DOHH2 (cell line): ENCODE measurements around the gene UBASH3B.

ENCODE experiments used
- H3F3A ChIP-seq: fragments of 200-600 bp; sonication (generic), shearing (Covaris generic); 2 replicates; pipeline ENCODE4 v1.6.0; 2016; ENCODE audit warnings: antibody characterized with exemption, mild to moderate bottlenecking; ENCODE audit not compliant: control insufficient read depth, insufficient read depth
- H3K27ac ChIP-seq: fragments of 200-600 bp; sonication (generic); 2 replicates; pipeline ENCODE4 v1.5.1; 2014; ENCODE audit warnings: low read depth, mild to moderate bottlenecking, low read length, moderate library complexity
- H3K27me3 ChIP-seq: fragments of 200-600 bp; sonication (generic); 2 replicates; pipeline ENCODE4 v1.6.1; 2014; ENCODE audit warnings: mild to moderate bottlenecking, low read length, mixed read lengths; ENCODE audit not compliant: control insufficient read depth
- H3K36me3 ChIP-seq: fragments of 200-600 bp; sonication (generic); 2 replicates; pipeline ENCODE4 v1.6.1; 2014; ENCODE audit warnings: mild to moderate bottlenecking, low read length, moderate library complexity, mixed read lengths; ENCODE audit not compliant: control insufficient read depth
- H3K4me1 ChIP-seq: fragments of 200-600 bp; sonication (generic); 2 replicates; pipeline ENCODE4 v1.6.1; 2014; ENCODE audit warnings: mild to moderate bottlenecking, low read length, mixed read lengths; ENCODE audit not compliant: control insufficient read depth
- H3K4me2 ChIP-seq: fragments of 200-600 bp; sonication (generic); 2 replicates; pipeline ENCODE4 v1.6.0; 2014; ENCODE audit warnings: mild to moderate bottlenecking, low read length, moderate library complexity
- H3K4me3 ChIP-seq: fragments of 200-600 bp; sonication (generic); 2 replicates; pipeline ENCODE4 v1.5.1; 2014; ENCODE audit warnings: mild to moderate bottlenecking, low read length, mixed read lengths
- H3K79me2 ChIP-seq: fragments of 200-600 bp; sonication (generic); 2 replicates; pipeline ENCODE4 v1.6.1; 2014; ENCODE audit warnings: mild to moderate bottlenecking, low read length, mixed read lengths; ENCODE audit not compliant: control insufficient read depth
- H3K9me2 ChIP-seq: fragments of 200-600 bp; sonication (generic); replicated peaks from 2 replicates; pipeline ENCODE4 v1.6.1; 2014; ENCODE audit warnings: mild to moderate bottlenecking, low read length, mixed read lengths; ENCODE audit not compliant: control insufficient read depth
- H3K9me3 ChIP-seq: fragments of 200-600 bp; sonication (generic); 2 replicates; pipeline ENCODE4 v1.6.1; 2014; ENCODE audit warnings: antibody characterized with exemption, low read length, mixed read lengths; ENCODE audit not compliant: control insufficient read depth, insufficient read depth
- H4K20me1 ChIP-seq: fragments of 200-600 bp; sonication (generic); 2 replicates; pipeline ENCODE4 v1.6.0; 2014; ENCODE audit warnings: low read depth, mild to moderate bottlenecking, antibody characterized with exemption, low read length, moderate library complexity; ENCODE audit not compliant: control insufficient read depth, insufficient read depth
- CTCF ChIP-seq: fragments of 200-600 bp; sonication (generic); IDR thresholded peaks from one replicate; pipeline ENCODE4 v1.5.1; 2014; ENCODE audit warnings: antibody characterized with exemption, mild to moderate bottlenecking, low read depth, low read length; ENCODE audit not compliant: poor library complexity, severe bottlenecking
- EZH2phosphoT487 ChIP-seq: fragments of 200-600 bp; sonication (generic); IDR thresholded peaks from 2 replicates; pipeline ENCODE4 v1.6.1; 2017; ENCODE audit warnings: borderline replicate concordance, mild to moderate bottlenecking, antibody characterized with exemption, low read length, moderate library complexity, mixed read lengths

UBASH3B gene

GRCh38 chr11:122750049-122750448 is 94.5 kb downstream of the UBASH3B start:
- Histone ChIP-seq H3K79me2 (peaks cover 22% of the 10 kb centered on the region), H3K27me3 (no peaks in the 10 kb centered on the region), H3K9me2 (no peaks in the 10 kb centered on the region), H4K20me1 (0 out of 2 replicates have a peak, but pooled peaks cover 3% of the 10 kb centered on the region), H3K36me3 (0 out of 2 replicates have a peak, but pooled peaks cover 2% of the 10 kb centered on the region), H3K4me1 (peaks cover 54% of the 10 kb centered on the region), H3K4me3 (no peak overlapping the region), H3K27ac (no peak overlapping the region), H3F3A (no peaks in the 10 kb centered on the region), H3K4me2 (no peak overlapping the region), H3K9me3 (no peaks in the 10 kb centered on the region)
- TF ChIP-seq CTCF (no peak), EZH2phosphoT487 (no peak)

GRCh38 chr11:122751292-122752070 is 96.0 kb downstream of the UBASH3B start:
- Histone ChIP-seq H3K9me2 (no peaks in the 10 kb centered on the region), H3K27ac (no peak overlapping the region), H3K4me1 (peaks cover 54% of the 10 kb centered on the region), H3K79me2 (peaks cover 21% of the 10 kb centered on the region), H3K4me3 (no peak overlapping the region), H3F3A (no peaks in the 10 kb centered on the region), H4K20me1 (0 out of 2 replicates have a peak, but pooled peaks cover 3% of the 10 kb centered on the region), H3K4me2 (no peak overlapping the region), H3K36me3 (0 out of 2 replicates have a peak, but pooled peaks cover 2% of the 10 kb centered on the region), H3K27me3 (no peaks in the 10 kb centered on the region), H3K9me3 (no peaks in the 10 kb centered on the region)
- TF ChIP-seq CTCF (no peak), EZH2phosphoT487 (no peak)

- Histone ChIP-seq H3K27ac (no peak overlapping the region), H3K79me2 (peaks cover 18% of the 10 kb centered on the region), H3K27me3 (no peaks in the 10 kb centered on the region), H3K36me3 (0 out of 2 replicates have a peak, but pooled peaks cover 2% of the 10 kb centered on the region), H3F3A (no peaks in the 10 kb centered on the region), H3K9me3 (no peaks in the 10 kb centered on the region), H4K20me1 (0 out of 2 replicates have a peak, but pooled peaks cover 3% of the 10 kb centered on the region), H3K4me3 (no peak overlapping the region), H3K4me1 (peaks cover 41% of the 10 kb centered on the region), H3K4me2 (peak overlapping the region; percentile 22), H3K9me2 (no peaks in the 10 kb centered on the region)
- TF ChIP-seq CTCF (no peak), EZH2phosphoT487 (no peak)
Observed at GRCh38 chr11:122754028-122754427, 98.5 kb downstream of the UBASH3B start.
